WTC11 (cell line): ENCODE data around the gene CD40. TPM values are rescaled to one million over a fixed set of nuclear protein-coding genes. Genes with fewer than 3 reads are reported as not detected.
"Not testable (repeated sequence)": the region's sequence is repeated elsewhere in the genome, so short reads cannot be mapped to it uniquely, and the experiment has no call there.

Experiments used
- ATAC-seq: fragments of 200-7000 bp; cut with Tn5 transposase; 2 replicates; pipeline ENCODE4 v1.10.0; 2021; ENCODE audit warnings: mild to moderate bottlenecking, moderate library complexity
- CTCF ChIA-PET: fragments of 300-600 bp; sonication (Branson Sonifier 250); formaldehyde crosslinking; loops from one replicate; lab custom pipeline; 2021; ENCODE audit warnings: antibody characterized with exemption; lab: Charles Lee
- POLR2A ChIA-PET: fragments of 350-600 bp; sonication (Branson Sonifier 250); formaldehyde crosslinking; loops from one replicate; lab custom pipeline; 2021; ENCODE audit warnings: antibody characterized with exemption; lab: Charles Lee
- DNase-seq: peaks from one replicate; pipeline ENCODE4 v3.0.0; 2021; ENCODE audit warnings: low spot score
- H3K27ac Mint-ChIP-seq: 2 replicates; pipeline ENCODE4 v1.8.0; 2021; ENCODE audit warnings: mixed read lengths
- H3K27me3 Mint-ChIP-seq: 2 replicates; pipeline ENCODE4 v1.8.0; 2021; ENCODE audit warnings: low read depth, mild to moderate bottlenecking, moderate library complexity, mixed read lengths
- H3K36me3 Mint-ChIP-seq: 2 replicates; pipeline ENCODE4 v1.8.0; 2021; ENCODE audit warnings: mixed read lengths
- H3K4me1 Mint-ChIP-seq: 2 replicates; pipeline ENCODE4 v1.8.0; 2022; ENCODE audit warnings: mixed read lengths
- H3K4me3 Mint-ChIP-seq: 2 replicates; pipeline ENCODE4 v1.8.0; 2021; ENCODE audit warnings: mild to moderate bottlenecking, moderate library complexity, mixed read lengths
- H3K9me3 Mint-ChIP-seq: 2 replicates; pipeline ENCODE4 v1.8.0; 2021; ENCODE audit warnings: mixed read lengths
- CBFB ChIP-seq: sonication (generic); formaldehyde crosslinking; IDR thresholded peaks from 2 replicates; pipeline ENCODE4 v1.8.1; 2022; ENCODE audit warnings: mild to moderate bottlenecking, low read depth, missing genetic modification reagents
- EMX1 ChIP-seq: fragments of 250-450 bp; sonication (Bioruptor Pico); IDR thresholded peaks from 2 replicates; pipeline ENCODE4 v1.8.0; 2021; ENCODE audit warnings: mild to moderate bottlenecking
- ERG ChIP-seq: fragments of 250-450 bp; sonication (Bioruptor Pico); IDR thresholded peaks from 2 replicates; pipeline ENCODE4 v1.8.0; 2021; ENCODE audit warnings: mild to moderate bottlenecking
- ETV6 ChIP-seq: sonication (generic); formaldehyde crosslinking; IDR thresholded peaks from 2 replicates; pipeline ENCODE4 v1.8.1; 2022; ENCODE audit warnings: mild to moderate bottlenecking, missing genetic modification reagents
- FOXP1 ChIP-seq: sonication (generic); formaldehyde crosslinking; IDR thresholded peaks from 2 replicates; pipeline ENCODE4 v1.8.0; 2022; ENCODE audit warnings: missing genetic modification reagents, mild to moderate bottlenecking, moderate library complexity, borderline replicate concordance
- GABPB1 ChIP-seq: sonication (generic); formaldehyde crosslinking; IDR thresholded peaks from 2 replicates; pipeline ENCODE4 v1.8.1; 2023; ENCODE audit warnings: mild to moderate bottlenecking, missing genetic modification reagents
- GTF2I ChIP-seq: fragments of 250-450 bp; sonication (Bioruptor Pico); conservative IDR thresholded peaks from 2 replicates; pipeline ENCODE4 v1.4.0; 2021; ENCODE audit warnings: mild to moderate bottlenecking
- JUN ChIP-seq: sonication (generic); formaldehyde crosslinking; IDR thresholded peaks from 2 replicates; pipeline ENCODE4 v1.8.0; 2023; ENCODE audit warnings: mild to moderate bottlenecking, missing genetic modification reagents
- KAT7 ChIP-seq: sonication (generic); formaldehyde crosslinking; IDR thresholded peaks from 2 replicates; pipeline ENCODE4 v1.8.1; 2023; ENCODE audit warnings: missing genetic modification reagents, mild to moderate bottlenecking, borderline replicate concordance
- NR2C2 ChIP-seq: sonication (generic); formaldehyde crosslinking; IDR thresholded peaks from 2 replicates; pipeline ENCODE4 v1.8.0; 2022; ENCODE audit warnings: mild to moderate bottlenecking, missing genetic modification reagents
- PRDM15 ChIP-seq: sonication (generic); formaldehyde crosslinking; IDR thresholded peaks from 2 replicates; pipeline ENCODE4 v1.8.0; 2022; ENCODE audit warnings: missing genetic modification reagents
- PRRX2 ChIP-seq: fragments of 250-450 bp; sonication (Bioruptor Pico); IDR thresholded peaks from 2 replicates; pipeline ENCODE4 v1.8.0; 2021; ENCODE audit warnings: mild to moderate bottlenecking
- RELA ChIP-seq: sonication (generic); formaldehyde crosslinking; IDR thresholded peaks from 2 replicates; pipeline ENCODE4 v1.8.1; 2022; ENCODE audit warnings: missing genetic modification reagents, mild to moderate bottlenecking, borderline replicate concordance
- SP1 ChIP-seq: sonication (generic); formaldehyde crosslinking; conservative IDR thresholded peaks from 2 replicates; pipeline ENCODE4 v1.8.1; 2022; ENCODE audit warnings: missing genetic modification reagents
- ZNF232 ChIP-seq: sonication (generic); formaldehyde crosslinking; IDR thresholded peaks from 2 replicates; pipeline ENCODE4 v1.8.0; 2022; ENCODE audit warnings: mild to moderate bottlenecking, missing genetic modification reagents
- ZNF263 ChIP-seq: sonication (generic); formaldehyde crosslinking; IDR thresholded peaks from 2 replicates; pipeline ENCODE4 v1.8.1; 2022; ENCODE audit warnings: low read depth, mild to moderate bottlenecking, moderate library complexity, missing genetic modification reagents
- total RNA-seq: library from RNA; stranded (reverse); gene quantifications from 3 replicates; pipeline ENCODE4 v1.2.3, GENCODE V29; 2021
- TF ChIP-seq, protein P1 (sequence below): sonication (generic); formaldehyde crosslinking; IDR thresholded peaks from 2 replicates; pipeline ENCODE4 v1.8.1; 2023; ENCODE audit warnings: mild to moderate bottlenecking, missing genetic modification reagents, moderate library complexity
- TF ChIP-seq, protein P2 (sequence below): fragments of 200-600 bp; IDR thresholded peaks from 2 replicates; pipeline ENCODE4 v1.8.0; 2022; ENCODE audit warnings: antibody characterized with exemption
- TF ChIP-seq, protein P3 (sequence below): fragments of 250-450 bp; sonication (Bioruptor Pico); IDR thresholded peaks from 2 replicates; pipeline ENCODE4 v1.9.0; 2021; ENCODE audit warnings: moderate library complexity, mild to moderate bottlenecking, inconsistent platforms, borderline replicate concordance
- TF ChIP-seq, protein P4 (sequence below): sonication (generic); formaldehyde crosslinking; IDR thresholded peaks from 2 replicates; pipeline ENCODE4 v1.8.1; 2022; ENCODE audit warnings: missing genetic modification reagents, borderline replicate concordance

CD40 gene
- total RNA-seq, 1 experiment from 2014 or later, result 14.8 TPM

GRCh38 chr20:46099491-46100287 is 18.4 kb upstream of the CD40 start (continued):
- TF ChIP-seq, protein P1, sequence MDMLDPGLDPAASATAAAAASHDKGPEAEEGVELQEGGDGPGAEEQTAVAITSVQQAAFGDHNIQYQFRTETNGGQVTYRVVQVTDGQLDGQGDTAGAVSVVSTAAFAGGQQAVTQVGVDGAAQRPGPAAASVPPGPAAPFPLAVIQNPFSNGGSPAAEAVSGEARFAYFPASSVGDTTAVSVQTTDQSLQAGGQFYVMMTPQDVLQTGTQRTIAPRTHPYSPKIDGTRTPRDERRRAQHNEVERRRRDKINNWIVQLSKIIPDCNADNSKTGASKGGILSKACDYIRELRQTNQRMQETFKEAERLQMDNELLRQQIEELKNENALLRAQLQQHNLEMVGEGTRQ (CRISPR knock-in tag), result peak; percentile 51
- TF ChIP-seq ETV6 (CRISPR knock-in tag), result no peak
- TF ChIP-seq PRRX2 (CRISPR knock-in tag), result no peak
- no peak for TF ChIP-seq ZNF263 (CRISPR knock-in tag)
- peak; percentile 60; the same call in 1 of the 2 replicates for TF ChIP-seq FOXP1 (CRISPR knock-in tag)
- TF ChIP-seq PRDM15 (CRISPR knock-in tag), result 0 out of 2 replicates have a peak, but pooled peaks have one; percentile 33
- TF ChIP-seq JUN (CRISPR knock-in tag), result no peak
- TF ChIP-seq, all 79 proteins: peak for 6

DNA sequence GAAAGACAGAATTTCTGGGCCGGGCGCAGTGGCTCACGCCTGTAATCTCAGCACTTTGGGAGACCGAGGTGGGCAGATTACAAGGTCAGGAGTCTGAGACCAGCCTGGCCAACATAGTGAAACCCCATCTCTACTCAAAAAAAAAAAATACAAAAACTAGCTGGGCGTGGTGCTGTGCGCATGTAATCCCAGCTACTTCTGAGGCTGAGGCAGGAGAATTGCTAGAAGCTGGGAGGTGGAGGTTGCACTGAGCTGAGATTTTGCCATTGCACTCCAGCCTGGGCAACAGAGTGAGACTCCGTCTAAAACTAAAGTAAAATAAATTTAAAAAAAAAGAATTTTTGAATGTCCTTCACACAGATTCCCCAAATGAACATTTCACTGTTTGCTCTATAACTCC is 17.7 kb upstream of the CD40 start:
- H3K36me3 Mint-ChIP-seq, ATAC-seq, H3K4me1 Mint-ChIP-seq, H3K4me3 Mint-ChIP-seq, POLR2A ChIA-PET, H3K27ac Mint-ChIP-seq, DNase-seq: not testable (repeated sequence)
- CTCF ChIA-PET, result interaction anchor here (0.9 to 2.5 kb wide), 15 partner anchors 8 to 265 kb away, joined by 3 to 18 read pairs (median 4); partner anchors contain the start of gene SLC12A5
- Mint-ChIP-seq H3K9me3 (peaks cover 12% of the 10 kb centered on the region), H3K27me3 (peaks cover 52% of the 10 kb centered on the region)

- no peak for TF ChIP-seq SP1 (CRISPR knock-in tag)
- TF ChIP-seq, protein P2, sequence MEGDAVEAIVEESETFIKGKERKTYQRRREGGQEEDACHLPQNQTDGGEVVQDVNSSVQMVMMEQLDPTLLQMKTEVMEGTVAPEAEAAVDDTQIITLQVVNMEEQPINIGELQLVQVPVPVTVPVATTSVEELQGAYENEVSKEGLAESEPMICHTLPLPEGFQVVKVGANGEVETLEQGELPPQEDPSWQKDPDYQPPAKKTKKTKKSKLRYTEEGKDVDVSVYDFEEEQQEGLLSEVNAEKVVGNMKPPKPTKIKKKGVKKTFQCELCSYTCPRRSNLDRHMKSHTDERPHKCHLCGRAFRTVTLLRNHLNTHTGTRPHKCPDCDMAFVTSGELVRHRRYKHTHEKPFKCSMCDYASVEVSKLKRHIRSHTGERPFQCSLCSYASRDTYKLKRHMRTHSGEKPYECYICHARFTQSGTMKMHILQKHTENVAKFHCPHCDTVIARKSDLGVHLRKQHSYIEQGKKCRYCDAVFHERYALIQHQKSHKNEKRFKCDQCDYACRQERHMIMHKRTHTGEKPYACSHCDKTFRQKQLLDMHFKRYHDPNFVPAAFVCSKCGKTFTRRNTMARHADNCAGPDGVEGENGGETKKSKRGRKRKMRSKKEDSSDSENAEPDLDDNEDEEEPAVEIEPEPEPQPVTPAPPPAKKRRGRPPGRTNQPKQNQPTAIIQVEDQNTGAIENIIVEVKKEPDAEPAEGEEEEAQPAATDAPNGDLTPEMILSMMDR, result no peak
- TF ChIP-seq RELA (CRISPR knock-in tag), result no peak
- TF ChIP-seq ZNF232 (CRISPR knock-in tag), result no peak
- Mint-ChIP-seq H3K4me3 (no peak overlapping the region), H3K27ac (no peak overlapping the region), H3K36me3 (peaks cover 4% of the 10 kb centered on the region), H3K9me3 (peaks cover 12% of the 10 kb centered on the region), H3K4me1 (peaks cover 6% of the 10 kb centered on the region), H3K27me3 (peaks cover 52% of the 10 kb centered on the region)
- ChIA-PET POLR2A (no interaction called here), CTCF (interaction anchor here (0.6 to 2.5 kb wide), 5 partner anchors 7 to 517 kb away, joined by 3 to 18 read pairs (median 10); no protein-coding TSS in a partner anchor)
- DNase-seq (no peak), ATAC-seq (no peak)
These were observed 17.1 kb upstream of the CD40 start for GRCh38 chr20:46100988-46101387.

DNA sequence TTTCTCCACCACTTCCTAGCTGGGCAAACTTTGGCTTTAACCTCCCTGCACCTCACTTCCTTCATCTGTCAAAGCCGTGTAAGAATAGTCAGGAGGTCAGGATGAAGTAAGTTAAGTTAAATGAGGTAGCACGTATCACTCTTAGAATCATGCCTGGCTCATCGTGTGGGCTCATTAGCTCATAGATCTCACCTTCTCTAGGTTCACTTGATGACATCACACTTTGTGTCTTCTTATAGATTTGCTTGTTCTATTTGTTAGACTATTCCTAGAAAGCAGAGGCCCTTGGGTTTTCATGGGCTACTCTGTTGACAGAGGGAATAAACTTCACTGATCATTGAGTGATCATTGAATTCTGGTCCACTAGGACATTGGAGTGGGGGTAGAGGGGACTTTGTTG is 16.2 kb upstream of the CD40 start:
- DNase-seq (no peak), ATAC-seq (no peak)
- Mint-ChIP-seq H3K27ac (no peak overlapping the region), H3K4me3 (no peak overlapping the region), H3K27me3 (peaks cover 48% of the 10 kb centered on the region), H3K36me3 (peaks cover 4% of the 10 kb centered on the region), H3K9me3 (peaks cover 12% of the 10 kb centered on the region), H3K4me1 (peaks cover 6% of the 10 kb centered on the region)
- ChIA-PET POLR2A (no interaction called here), CTCF (interaction anchor here (1.3 kb wide), 2 partner anchors 79 to 90 kb away, joined by 3 read pairs; no protein-coding TSS in a partner anchor)
- TF ChIP-seq CBFB, result no peak
- no peak for TF ChIP-seq KAT7 (CRISPR knock-in tag)
- TF ChIP-seq GTF2I (CRISPR knock-in tag), result no peak
- TF ChIP-seq, protein P3, sequence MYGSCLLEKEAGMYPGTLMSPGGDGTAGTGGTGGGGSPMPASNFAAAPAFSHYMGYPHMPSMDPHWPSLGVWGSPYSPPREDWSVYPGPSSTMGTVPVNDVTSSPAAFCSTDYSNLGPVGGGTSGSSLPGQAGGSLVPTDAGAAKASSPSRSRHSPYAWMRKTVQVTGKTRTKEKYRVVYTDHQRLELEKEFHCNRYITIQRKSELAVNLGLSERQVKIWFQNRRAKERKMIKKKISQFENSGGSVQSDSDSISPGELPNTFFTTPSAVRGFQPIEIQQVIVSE, result no peak
- no peak for TF ChIP-seq GABPB1
- no peak for TF ChIP-seq EMX1 (CRISPR knock-in tag)
- TF ChIP-seq ERG (CRISPR knock-in tag), result no peak
- no peak for TF ChIP-seq FOXP1 (CRISPR knock-in tag)
- no peak for TF ChIP-seq NR2C2 (CRISPR knock-in tag)
- TF ChIP-seq, protein P4, sequence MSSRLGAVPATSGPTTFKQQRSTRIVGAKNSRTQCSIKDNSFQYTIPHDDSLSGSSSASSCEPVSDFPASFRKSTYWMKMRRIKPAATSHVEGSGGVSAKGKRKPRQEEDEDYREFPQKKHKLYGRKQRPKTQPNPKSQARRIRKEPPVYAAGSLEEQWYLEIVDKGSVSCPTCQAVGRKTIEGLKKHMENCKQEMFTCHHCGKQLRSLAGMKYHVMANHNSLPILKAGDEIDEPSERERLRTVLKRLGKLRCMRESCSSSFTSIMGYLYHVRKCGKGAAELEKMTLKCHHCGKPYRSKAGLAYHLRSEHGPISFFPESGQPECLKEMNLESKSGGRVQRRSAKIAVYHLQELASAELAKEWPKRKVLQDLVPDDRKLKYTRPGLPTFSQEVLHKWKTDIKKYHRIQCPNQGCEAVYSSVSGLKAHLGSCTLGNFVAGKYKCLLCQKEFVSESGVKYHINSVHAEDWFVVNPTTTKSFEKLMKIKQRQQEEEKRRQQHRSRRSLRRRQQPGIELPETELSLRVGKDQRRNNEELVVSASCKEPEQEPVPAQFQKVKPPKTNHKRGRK (CRISPR knock-in tag), result no peak
